ENCODE data around the gene CEP85L.

- TF ChIP-seq CTCF (IDR thresholded peaks at IDR 0.05) = no peak
- no peak for TF ChIP-seq POLR2A (IDR thresholded peaks at IDR 0.05)
Observed at GRCh38 chr6:118650582-118651281, 659 bp downstream of the CEP85L start.
